COLO668 (cell line): ENCODE results near the gene ULK3.

Experiments used
- DNase-seq: peaks from one replicate; lab custom pipeline; 2025; ENCODE audit not compliant: unreplicated experiment; lab: John Stamatoyannopoulos, UW

The ULK3 gene

DNA sequence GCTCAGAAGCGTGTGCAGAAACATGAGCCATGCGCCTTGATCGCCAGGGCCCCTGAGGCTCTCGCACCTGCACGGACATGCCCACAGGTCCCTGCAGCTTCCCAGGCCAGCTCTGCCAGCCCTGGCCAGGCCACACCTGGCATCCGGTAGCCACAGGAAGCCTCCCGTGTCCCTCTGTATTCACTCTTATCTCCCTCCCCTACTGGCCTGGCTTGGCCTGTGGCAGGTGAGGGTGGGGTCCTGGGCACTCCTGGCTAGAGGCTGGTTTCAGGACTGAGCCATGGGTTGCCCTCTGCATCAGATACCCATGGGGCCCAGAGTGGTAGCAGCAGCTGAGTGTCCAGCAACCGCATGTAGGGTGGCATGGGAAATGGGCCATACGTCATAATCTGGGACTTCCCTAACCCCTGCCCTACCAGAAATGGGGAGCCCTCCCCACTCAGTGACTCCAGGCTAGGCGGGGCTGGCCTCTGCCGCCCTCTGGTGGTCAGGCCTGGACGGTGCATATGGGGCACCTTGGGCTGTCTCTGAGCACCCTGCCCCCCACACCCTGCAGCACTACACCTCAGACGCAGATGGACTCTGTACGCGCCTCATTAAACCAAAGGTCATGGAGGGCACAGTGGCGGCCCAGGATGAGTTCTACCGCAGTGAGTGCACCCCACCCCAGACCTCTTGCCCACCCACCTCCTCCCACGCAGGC lies 42.9 kb downstream of the ULK3 start:
- DNase-seq = peak; percentile 63

DNA sequence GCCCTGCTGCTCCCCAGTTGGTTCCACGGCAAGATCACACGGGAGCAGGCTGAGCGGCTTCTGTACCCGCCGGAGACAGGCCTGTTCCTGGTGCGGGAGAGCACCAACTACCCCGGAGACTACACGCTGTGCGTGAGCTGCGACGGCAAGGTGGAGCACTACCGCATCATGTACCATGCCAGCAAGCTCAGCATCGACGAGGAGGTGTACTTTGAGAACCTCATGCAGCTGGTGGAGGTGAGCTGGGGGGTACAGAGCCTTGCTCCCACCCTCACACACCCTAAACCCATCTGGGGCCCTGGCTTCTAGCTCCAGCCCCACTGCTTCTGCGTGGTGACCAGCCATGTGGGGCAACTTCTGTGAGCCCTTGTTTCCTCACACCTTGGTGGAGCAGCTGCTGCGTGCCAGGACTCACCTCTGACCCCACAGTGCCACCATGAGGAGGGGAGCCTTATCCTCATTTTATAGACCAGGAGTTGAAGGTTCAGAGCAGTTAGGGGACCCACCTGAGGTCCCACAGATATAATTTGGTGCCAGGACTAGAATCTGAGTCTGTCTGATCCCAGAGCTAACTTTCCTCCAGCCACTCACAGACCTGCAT lies 43.6 kb downstream of the ULK3 start:
- peak; percentile 30 for DNase-seq

DNA sequence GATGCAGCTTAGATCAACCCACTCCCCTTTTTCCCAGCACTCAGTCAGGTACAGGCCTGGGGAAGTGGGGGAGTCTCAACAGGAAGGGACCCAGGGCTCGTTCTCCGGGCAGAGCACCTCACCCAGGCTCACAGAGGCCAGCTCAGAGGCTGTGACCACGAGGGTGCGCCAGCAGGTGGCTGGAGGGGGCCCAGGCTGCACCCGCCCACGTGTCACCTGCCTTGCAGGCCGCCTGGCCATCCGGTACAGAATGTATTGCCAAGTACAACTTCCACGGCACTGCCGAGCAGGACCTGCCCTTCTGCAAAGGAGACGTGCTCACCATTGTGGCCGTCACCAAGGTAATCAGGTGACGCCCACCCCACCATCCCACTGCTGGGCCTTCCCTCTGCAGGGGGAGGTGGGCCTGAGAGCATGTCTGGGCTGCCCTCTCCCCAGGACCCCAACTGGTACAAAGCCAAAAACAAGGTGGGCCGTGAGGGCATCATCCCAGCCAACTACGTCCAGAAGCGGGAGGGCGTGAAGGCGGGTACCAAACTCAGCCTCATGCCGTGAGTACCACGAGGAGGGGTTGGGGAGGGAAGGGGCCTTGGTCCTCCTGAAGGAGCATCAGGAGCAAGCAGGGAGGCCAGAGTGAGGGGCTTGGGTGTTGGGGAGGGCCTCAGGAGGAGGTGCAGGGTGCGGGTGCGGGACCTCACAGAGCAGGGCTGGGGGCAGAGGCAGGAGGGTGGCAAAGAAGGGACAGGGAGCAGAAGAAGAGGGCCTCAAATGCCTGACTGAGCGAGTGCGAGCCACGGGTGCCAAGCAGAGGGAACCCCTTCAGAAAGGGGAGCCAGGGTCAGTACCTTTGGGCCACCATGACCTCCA lies 44.3 kb downstream of the ULK3 start:
- no peak for DNase-seq

DNA sequence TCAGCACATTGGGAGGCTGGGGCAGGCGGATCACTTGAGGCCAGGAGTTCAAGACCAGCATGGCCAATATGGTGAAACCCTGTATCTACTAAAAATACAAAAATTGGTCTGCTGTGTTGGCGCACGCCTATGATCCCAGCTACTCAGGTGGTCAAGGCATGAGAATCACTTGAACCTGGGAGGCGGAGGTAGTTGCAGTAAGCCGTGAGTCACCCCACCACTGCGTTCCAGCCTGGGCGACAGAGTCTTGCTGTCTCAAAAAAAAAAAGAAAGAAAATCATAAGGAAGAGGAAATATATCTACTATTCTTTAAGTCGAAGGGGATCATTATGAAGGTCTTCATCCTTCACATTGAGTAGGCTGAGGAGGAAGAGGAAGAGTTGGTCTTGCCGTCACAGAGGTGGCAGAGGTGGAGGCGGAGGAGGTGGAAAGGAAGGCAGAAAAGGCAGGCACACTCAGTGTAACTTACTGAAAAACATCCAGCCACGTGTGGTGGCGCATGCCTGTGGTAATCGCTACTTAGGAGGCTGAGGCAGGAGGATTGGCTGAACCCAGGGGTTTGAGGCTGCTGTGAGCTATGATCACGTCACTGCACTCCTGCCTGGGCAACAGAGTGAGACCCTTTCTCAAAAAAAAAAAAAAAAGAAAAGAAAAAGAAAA lies 46.9 kb downstream of the ULK3 start:
- DNase-seq = no peak

DNA sequence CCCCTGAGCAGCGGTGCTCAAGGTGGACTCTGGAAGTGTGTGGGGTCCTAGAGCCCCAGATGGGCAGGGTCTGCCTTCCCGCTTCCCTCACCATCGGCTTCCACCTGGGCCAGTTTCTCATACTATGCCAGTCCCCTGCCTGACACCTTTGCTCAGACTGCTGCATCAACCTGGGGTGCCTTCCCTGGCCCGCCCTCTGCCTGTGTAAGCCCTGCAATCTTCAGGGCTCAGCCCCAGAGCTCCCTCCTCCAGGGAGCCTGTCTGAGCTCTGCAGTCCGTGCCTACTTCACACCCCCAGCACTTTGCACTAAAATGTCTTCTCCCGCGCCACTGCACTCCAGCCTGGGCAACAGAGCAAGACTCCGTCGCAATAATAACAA lies 48.0 kb downstream of the ULK3 start:
- DNase-seq = no peak

DNA sequence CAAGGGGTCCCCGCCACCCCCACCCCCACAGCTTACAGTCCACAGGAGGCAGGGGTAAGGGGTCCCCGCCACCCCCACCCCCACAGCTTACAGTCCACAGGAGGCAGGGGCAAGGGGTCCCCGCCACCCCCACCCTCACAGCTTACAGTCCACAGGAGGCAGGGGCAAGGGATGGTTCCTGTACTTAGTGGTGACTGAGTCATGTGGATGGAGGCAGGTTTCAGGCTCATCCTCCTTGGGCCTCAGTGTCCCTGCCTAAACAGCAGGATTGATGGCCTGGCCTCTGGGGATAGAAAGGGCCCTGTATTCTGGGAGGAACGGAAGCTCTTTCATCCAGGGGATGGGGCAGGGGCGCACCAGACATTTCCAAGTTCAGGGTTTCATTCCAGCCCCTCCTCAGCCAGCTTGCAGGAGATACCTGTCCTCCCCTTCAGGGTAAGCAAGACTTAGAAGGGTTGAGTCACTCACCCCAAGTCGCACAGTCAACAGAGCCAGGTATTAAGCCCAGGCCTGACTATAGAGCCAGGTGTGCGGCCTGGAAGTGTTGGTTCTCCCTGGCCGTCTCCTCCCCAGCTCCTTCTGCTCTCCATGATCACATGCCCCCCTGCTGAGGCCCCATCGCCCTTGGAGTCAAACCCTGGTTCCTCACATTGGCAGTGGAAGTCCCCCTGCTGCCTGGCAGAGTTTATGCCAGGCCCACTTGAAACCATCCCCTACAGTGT lies 48.5 kb downstream of the ULK3 start:
- no peak for DNase-seq

DNA sequence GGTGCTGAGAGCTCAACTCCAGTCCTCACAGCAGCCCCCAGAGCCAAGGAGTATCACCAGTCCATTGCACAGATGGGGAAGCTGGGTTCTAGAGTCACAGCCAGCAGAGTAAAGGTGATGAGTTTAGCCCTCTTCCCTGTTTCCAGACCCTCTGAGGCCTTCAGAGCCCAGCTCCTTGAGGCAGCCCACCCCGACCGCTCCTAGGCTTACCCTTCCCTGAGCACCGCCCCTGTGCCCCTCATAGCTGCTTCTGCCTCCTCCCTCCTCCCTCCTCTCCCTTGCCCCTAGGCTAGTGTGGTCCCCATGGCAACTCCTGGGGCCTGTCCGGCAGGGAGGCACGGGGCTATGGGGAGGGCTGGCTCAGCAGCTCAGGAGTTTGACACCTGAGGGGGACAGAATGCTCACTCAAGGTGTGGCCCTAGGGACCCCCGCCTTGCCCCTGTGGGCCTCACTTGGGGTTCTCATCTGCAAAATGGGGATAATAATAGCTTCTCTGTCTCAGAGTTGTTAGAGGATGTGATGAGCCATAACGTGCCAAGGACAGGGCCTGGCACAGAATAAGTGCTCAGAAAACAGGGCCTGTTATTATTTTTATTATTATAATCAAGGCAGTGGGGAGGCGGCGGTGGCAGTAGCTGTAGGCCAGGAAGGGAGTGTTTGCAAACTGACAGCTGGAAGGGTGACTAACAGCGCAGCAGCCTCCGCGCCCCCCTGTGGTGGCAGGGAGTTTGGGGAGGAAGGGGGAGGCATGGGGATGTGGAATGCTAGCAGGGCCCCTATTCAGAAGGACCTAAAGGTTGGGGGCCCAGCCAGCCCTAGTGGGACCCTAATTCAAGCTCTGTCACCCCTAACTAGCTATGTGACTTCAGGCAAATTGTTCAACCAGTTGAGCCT lies 49.6 kb downstream of the ULK3 start:
- DNase-seq = no peak

DNA sequence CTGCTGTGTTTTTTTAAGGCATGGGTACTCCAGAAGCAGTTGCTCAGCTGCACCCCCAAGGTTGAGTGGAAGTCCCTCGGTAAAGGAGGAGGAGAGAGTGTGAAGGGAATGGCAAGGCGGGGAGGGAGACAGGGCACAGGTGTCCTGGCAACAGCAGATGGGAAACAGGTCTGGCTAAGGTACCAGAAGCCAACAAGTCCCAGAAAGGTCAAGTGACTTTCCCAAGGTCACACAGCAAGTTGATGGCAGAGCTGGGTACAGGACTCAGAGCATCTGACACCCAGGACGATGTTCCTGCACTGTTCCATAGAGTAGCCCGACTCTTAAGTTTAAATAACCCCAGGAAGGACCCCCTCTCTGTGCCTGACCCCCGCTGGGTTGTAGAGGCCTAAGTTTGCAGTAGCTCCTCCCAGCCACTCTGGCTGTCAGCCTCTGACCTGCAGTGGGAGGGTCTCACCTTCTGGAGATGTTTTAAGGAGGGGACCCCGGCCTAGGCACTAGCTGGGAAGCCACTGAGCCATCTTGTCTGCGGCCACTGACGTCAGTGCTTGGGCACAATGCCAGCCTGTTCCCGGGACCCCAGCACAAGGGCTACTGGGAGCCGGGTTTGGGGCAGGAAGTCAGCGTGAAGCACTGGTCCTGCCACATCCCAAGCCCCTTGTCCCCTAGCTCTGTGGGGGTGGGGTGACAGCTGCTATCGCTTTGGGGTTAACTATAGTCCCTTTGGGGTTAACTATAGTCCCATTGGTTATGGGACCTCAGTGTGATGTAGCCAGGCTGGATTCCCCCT lies 50.5 kb downstream of the ULK3 start:
- no peak for DNase-seq

DNA sequence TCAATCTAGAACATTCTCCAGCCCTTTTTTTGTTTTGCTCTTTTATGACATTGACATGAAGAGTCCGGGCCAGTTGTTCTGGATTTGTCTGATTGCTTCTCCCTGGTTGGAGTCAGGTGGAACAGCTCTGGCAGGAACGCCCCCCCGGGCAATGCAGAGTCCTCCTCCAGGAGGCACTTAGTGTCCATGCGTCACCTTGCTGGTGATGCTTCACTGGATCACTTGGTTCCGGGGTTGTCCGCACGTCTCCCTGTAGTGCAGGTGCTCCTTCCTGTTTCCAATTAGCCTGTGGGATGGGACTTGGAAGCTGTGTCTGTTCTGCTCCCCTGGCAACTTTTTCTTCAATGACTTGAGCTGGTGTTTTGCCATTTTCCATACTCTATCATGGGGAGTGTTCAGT lies 51.3 kb downstream of the ULK3 start:
- DNase-seq = no peak

DNA sequence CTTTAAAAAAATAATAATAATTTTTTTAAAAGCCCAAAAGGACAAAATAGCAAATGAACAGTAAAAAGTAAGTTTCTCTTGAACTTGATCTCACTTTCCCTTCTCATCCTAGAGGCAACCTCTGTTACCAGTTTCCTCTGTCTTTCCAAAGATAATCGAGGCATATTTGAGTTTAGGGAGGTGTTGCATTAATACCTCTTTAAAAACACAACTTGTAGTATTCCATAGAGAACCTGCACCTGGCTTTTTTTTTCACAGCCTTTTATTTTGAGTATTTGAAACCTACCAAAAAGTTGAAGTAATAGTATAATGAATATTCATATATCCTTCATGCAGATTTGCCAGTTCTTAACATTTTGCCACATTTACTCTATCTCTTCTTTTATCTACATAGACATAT lies 51.9 kb downstream of the ULK3 start:
- DNase-seq = no peak

DNA sequence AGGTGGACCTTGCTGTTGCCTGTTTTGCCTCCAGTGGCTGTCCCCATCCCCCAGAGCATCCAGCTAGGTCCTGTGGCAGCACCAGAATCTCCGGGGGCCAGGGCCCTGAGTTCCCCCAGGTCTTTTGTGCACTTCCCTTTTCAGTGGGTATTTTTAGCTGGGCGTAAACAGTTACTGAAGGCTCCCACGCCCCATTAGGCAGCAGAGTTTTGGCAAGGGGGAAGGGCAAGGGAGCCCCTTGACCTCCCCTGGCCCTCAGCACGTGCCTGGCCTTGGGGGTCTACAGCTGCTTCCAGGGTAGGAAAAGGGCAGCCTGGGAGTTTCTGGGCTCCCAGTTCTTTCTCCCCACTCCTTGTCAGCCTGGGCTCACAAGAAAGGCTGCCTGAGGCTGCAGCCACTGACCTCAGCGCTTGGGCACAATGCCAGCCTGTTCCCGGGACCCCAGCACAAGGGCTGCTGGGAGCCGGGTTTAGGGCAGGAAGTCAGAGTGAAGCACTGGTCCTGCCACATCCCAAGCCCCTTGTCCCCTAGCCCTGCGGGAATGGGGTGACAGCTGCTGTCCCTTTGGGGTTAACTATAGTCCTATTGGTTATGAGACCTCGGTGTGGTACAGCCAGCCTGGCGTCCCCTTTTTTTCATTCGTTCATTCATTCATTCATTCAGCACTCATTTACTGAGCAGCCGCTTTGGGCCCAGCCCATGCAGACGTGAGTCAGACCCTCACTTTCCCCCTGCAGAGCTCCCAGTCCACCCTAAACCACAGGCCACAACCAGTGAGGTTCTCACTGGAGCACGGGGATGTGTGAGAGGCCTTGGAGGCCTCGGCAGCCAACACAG lies 52.7 kb downstream of the ULK3 start:
- DNase-seq = peak; percentile 46

DNA sequence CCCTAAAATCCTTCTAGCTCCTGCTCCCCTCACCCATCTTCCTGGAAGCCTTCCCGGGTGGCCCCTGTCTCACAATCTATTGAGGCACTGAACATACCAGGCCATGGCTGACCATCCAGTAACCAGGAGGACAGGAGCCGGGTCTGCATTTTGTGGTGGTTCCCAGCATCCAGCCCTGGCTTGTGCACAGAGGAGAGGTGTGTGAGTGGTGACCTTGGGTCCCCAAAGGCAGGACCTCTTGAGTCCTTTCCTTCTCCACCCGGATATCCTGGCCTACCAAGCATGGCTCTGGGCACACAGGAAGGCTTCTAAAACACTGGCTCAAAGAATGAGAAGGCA lies 53.2 kb downstream of the ULK3 start:
- DNase-seq = no peak

DNA sequence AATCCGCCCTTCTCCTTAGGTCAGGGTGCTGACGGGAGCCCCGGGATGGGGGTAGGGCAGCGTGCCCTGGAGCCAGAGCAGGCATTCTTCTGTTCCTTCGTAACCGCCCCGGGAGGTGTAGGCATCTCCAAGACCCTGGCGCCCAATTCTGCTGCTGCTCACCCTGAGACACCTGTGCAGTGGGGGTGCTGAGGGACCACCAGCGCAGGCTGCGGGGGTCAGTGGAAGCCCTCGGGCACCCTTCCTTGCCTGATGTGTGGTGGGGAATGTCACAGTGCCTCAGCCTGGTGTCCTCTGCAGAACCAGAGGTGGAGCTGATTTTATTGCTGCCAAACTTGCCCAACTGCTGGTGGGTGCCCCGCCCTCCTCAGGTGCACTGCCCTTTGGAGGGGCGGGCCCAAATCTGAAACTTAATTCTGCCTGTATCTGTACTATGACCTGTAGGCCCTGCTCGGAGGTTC lies 53.8 kb downstream of the ULK3 start:
- no peak for DNase-seq

DNA sequence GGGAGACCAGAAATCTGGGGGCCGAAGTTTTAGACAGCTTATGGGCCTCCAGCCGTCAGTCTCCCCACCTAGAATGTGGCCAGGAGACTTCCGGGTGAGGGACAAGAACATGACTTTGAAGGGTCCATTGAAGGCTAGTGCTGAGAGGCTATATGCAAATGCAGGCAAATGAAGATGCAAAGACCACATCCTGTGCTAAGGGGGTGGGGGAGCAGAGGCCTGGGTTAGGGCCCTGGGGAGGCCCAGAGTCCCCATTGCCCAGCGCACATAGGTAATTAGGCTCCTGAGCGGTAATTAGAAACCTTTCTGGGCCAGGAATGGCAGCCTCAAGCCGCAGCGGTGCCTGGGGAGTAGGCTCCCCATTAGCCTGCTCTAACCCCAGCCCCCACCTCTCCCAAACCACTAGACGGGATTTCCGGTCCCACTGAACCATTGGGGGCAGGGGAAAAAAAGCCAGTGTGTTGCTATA lies 54.2 kb downstream of the ULK3 start:
- DNase-seq = no peak

DNA sequence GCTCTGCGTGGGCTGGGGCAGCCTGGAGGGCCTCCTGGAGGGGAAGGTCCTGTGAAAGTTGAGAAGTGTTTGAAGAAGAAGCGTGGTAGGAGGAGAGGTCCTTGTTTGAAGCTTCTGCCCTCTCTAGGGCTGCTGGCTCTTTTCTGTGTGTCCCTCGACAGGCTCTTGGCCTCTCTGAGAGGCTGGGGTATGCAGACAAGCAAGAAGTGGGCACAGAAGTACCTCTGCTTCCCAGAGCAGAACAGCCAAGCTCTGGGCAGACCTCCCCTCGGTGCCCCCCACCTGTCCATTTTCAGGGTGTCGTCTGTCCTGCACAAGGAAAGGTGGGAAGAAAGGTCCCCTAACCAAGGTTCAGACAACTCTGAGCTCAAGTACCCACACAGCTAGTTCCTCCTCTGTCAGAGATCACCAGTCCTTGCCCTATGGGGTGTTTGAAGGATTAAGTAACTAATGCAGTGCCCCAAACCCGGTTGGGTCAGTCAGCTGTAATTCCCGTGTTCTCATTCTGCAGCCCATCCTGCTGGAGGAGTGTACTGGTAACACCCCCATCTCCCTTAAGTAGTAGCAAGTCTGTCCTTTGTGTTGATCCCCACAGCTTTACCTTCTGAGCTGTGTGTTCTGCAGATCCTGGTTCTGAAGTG lies 54.8 kb downstream of the ULK3 start:
- DNase-seq = no peak

DNA sequence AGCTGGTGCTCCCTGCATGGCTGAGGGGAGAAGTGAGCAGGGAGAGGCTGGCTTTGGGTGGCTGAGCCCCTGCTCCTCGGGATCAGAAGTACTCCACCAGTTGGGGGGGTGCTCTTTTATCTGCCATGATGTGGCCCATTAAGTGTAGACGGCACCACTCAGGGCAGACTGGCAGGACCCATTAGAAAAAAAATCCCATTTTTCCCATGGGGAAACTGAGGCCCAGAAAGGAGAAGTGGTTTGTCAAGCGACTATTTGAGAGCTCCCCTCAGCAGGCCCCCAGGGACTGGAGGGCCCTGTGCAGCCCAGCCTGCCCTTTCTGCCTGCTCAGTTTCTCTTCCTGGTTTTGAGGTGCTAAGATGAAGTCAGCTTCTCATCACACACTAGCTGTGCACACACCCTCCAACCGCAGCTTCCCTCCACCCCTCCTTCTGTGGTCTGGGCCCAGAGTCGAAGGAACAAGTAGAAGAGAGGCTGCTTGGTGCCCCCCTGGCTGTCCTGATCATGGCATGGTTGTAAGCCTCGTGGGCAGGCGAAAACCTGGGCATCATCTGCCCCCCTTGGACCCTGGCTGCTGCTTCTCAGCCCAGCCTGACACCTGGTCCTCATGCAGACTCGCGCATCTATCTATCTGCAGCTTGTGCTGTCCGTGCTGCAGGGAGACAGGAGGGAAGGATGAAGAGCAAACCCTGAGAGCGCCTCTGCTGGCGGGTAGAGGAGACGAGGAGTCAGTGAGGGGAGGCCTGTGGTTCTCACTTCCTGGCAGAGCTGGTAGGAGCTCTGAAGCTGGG lies 55.5 kb downstream of the ULK3 start:
- DNase-seq = peak; percentile 29
